Panc1 (cell line): Measurements from ENCODE around the gene PKM. TPM values are rescaled to one million over a fixed set of nuclear protein-coding genes. Genes with fewer than 3 reads are reported as not detected.
A peak's percentile ranks its signal among the peaks of the same experiment; 100 is the strongest.

Experiments used
- ATAC-seq: fragments of 200-7000 bp; cut with Tn5 transposase; 2 replicates; pipeline ENCODE4 v1.9.1; 2020; ENCODE audit warnings: mild to moderate bottlenecking, moderate library complexity
- BruUV-seq: library from RNA; stranded (reverse); fragments of 400-500 nt; replicated peaks from 2 replicates; lab custom pipeline; 2021; lab: Mats Ljungman, UMichigan
- CTCF ChIA-PET: fragments of 300-600 bp; sonication (Branson Sonifier 250); formaldehyde crosslinking; loops from one replicate; lab custom pipeline; 2022; ENCODE audit warnings: antibody characterized with exemption; lab: Charles Lee
- POLR2A ChIA-PET: fragments of 300-600 bp; sonication (Branson Sonifier 250); formaldehyde crosslinking; loops from one replicate; lab custom pipeline; 2022; ENCODE audit warnings: antibody characterized with exemption; lab: Charles Lee
- DNase-seq: peaks from one replicate; pipeline ENCODE4 v3.0.0-alpha.2; 2010; ENCODE audit warnings: low read depth, low spot score
- H3K27ac ChIP-seq: 2 replicates; pipeline ENCODE4 v1.5.1; 2011; ENCODE audit warnings: mild to moderate bottlenecking, low read length, inconsistent platforms
- H3K27me3 ChIP-seq: fragments of 200-500 bp; sonication (Bioruptor generic); 2 replicates; pipeline ENCODE4 v1.6.0; 2014; ENCODE audit warnings: low read length, inconsistent platforms; ENCODE audit not compliant: control insufficient read depth, insufficient read depth
- H3K36me3 ChIP-seq: fragments of 200-500 bp; sonication (Bioruptor generic); 2 replicates; pipeline ENCODE4 v1.5.1; 2014; ENCODE audit warnings: inconsistent platforms, mild to moderate bottlenecking, low read length, moderate library complexity; ENCODE audit not compliant: control insufficient read depth, insufficient read depth
- H3K4me1 ChIP-seq: 2 replicates; pipeline ENCODE4 v1.5.1; 2011; ENCODE audit warnings: inconsistent platforms, mild to moderate bottlenecking, low read length, moderate library complexity; ENCODE audit not compliant: control insufficient read depth, insufficient read depth
- H3K4me3 ChIP-seq, 2 experiments: 2 replicates each; pipeline ENCODE4 v1.5.1; 2011 to 2012; ENCODE audit warnings: low read depth in 2 of 2, low read length in 2 of 2, mild to moderate bottlenecking in 2 of 2, inconsistent platforms in 1 of 2, moderate library complexity in 1 of 2
- H3K9me3 ChIP-seq: fragments of 200-500 bp; sonication (Bioruptor generic); 2 replicates; pipeline ENCODE4 v1.5.1; 2014; ENCODE audit warnings: low read depth, mild to moderate bottlenecking, inconsistent platforms, low read length, moderate library complexity; ENCODE audit not compliant: control insufficient read depth, insufficient read depth
- POLR2AphosphoS5 ChIP-seq: IDR thresholded peaks from 2 replicates; pipeline ENCODE4 v1.6.1; 2012; ENCODE audit warnings: mild to moderate bottlenecking, low read depth, low read length, moderate library complexity
- SIN3A ChIP-seq: IDR thresholded peaks from 2 replicates; pipeline ENCODE4 v1.6.1; 2012; ENCODE audit warnings: low read depth, mild to moderate bottlenecking, low read length, moderate library complexity, borderline replicate concordance; ENCODE audit not compliant: insufficient read depth
- TCF7L2 ChIP-seq: IDR thresholded peaks from 2 replicates; pipeline ENCODE4 v1.6.1; 2011; ENCODE audit warnings: mild to moderate bottlenecking, low read depth, low read length, inconsistent platforms
- in situ Hi-C: cut with HindIII; loops from 2 replicates; pipeline ENCODE4 v1.10.0; 2016; ENCODE audit warnings: low sequenced_read_pairs, low pct_unique_long_range_greater_than_20kb
- intact Hi-C: fragments of 100-400 bp; cut with micrococcal nuclease; formaldehyde crosslinking; loops from one replicate; pipeline ENCODE4 v1.10.0; 2022; ENCODE audit not compliant: unreplicated experiment
- total RNA-seq: library from RNA; stranded (reverse); gene quantifications from one replicate; pipeline ENCODE4 v1.2.1, GENCODE V29; 2021; ENCODE audit not compliant: unreplicated experiment
- TF ChIP-seq, protein P1 (sequence below): fragments of 450-650 bp; IDR thresholded peaks from 2 replicates; pipeline ENCODE4 v1.5.1; 2017; ENCODE audit warnings: mild to moderate bottlenecking
- TF ChIP-seq, protein P2 (sequence below), 2 experiments: IDR thresholded peaks; 2 replicates each; pipeline ENCODE4 v1.6.1; 2011 to 2012; ENCODE audit warnings: low read depth in 2 of 2, control low read depth in 1 of 2, low read length in 1 of 2, mild to moderate bottlenecking in 1 of 2, moderate library complexity in 1 of 2; ENCODE audit not compliant: insufficient read depth in 1 of 2

PKM gene
- total RNA-seq, 1 experiment from 2014 or later = 1,590 TPM

DNA sequence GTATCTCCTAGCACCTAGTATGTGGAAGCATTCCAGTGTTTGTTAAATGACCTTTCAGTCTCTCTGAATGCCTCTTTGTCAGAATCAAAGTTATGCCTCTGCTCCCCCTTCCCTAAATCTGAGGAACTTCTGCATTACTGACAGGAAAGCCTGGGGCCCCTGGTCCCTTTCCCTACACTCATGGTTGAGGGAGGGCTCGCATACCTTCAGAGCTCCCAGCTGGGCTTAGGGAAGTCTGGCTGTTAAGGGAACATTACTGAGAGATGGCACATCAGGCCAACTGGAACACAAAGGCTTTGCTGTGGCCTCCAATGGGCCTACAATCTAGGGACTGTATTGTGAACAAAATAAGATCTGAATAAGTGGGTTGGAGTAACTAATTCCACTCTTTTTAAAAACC is 10.3 kb downstream of the PKM start:
- BruUV-seq = no TSS peak
- ATAC-seq (no peak), DNase-seq (no peak)
- H3K9me3 ChIP-seq = no peaks in the 10 kb centered on the region
- H3K4me1 ChIP-seq = peaks cover 40% of the 10 kb centered on the region
- CTCF ChIA-PET = no interaction called here
- in situ Hi-C loops (no loop called here), intact Hi-C loops (no loop called here)
- H3K27ac ChIP-seq = peak overlapping the region; percentile 19; the same call in 1 of the 2 replicates
- POLR2A ChIA-PET = no interaction called here
- H3K36me3 ChIP-seq = peaks cover 54% of the 10 kb centered on the region
- no peak overlapping the region for H3K4me3 ChIP-seq
- TF ChIP-seq, protein P1, sequence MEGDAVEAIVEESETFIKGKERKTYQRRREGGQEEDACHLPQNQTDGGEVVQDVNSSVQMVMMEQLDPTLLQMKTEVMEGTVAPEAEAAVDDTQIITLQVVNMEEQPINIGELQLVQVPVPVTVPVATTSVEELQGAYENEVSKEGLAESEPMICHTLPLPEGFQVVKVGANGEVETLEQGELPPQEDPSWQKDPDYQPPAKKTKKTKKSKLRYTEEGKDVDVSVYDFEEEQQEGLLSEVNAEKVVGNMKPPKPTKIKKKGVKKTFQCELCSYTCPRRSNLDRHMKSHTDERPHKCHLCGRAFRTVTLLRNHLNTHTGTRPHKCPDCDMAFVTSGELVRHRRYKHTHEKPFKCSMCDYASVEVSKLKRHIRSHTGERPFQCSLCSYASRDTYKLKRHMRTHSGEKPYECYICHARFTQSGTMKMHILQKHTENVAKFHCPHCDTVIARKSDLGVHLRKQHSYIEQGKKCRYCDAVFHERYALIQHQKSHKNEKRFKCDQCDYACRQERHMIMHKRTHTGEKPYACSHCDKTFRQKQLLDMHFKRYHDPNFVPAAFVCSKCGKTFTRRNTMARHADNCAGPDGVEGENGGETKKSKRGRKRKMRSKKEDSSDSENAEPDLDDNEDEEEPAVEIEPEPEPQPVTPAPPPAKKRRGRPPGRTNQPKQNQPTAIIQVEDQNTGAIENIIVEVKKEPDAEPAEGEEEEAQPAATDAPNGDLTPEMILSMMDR = no peak
- TF ChIP-seq TCF7L2 = no peak
- no peak for TF ChIP-seq SIN3A
- TF ChIP-seq, protein P2, sequence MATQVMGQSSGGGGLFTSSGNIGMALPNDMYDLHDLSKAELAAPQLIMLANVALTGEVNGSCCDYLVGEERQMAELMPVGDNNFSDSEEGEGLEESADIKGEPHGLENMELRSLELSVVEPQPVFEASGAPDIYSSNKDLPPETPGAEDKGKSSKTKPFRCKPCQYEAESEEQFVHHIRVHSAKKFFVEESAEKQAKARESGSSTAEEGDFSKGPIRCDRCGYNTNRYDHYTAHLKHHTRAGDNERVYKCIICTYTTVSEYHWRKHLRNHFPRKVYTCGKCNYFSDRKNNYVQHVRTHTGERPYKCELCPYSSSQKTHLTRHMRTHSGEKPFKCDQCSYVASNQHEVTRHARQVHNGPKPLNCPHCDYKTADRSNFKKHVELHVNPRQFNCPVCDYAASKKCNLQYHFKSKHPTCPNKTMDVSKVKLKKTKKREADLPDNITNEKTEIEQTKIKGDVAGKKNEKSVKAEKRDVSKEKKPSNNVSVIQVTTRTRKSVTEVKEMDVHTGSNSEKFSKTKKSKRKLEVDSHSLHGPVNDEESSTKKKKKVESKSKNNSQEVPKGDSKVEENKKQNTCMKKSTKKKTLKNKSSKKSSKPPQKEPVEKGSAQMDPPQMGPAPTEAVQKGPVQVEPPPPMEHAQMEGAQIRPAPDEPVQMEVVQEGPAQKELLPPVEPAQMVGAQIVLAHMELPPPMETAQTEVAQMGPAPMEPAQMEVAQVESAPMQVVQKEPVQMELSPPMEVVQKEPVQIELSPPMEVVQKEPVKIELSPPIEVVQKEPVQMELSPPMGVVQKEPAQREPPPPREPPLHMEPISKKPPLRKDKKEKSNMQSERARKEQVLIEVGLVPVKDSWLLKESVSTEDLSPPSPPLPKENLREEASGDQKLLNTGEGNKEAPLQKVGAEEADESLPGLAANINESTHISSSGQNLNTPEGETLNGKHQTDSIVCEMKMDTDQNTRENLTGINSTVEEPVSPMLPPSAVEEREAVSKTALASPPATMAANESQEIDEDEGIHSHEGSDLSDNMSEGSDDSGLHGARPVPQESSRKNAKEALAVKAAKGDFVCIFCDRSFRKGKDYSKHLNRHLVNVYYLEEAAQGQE (IDR thresholded peaks at IDR 0.05; ENCODE audit: insufficient read depth in 1 of 2, low read depth in 2 of 2, low read length in 1 of 2) = no peak
- no peak for TF ChIP-seq POLR2AphosphoS5
- H3K27me3 ChIP-seq = no peaks in the 10 kb centered on the region

DNA sequence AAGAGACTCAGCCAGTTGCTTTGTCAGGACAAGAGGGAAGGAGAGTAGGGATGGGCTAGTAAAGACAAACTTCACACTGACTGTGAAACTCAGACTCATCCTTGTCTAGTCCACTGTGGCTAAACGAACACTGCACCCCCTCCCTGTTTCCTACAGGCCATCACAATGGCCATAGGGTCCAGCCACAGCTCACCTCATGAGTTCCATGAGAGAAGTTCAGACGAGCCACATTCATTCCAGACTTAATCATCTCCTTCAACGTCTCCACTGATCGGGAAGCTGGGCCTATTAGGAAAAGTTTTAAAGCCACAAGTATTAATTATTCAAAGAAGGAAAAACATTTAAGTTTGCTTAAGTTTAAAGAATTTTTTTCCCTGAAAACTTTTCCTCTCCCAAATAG is 13.8 kb downstream of the PKM start:
- H3K36me3 ChIP-seq = peaks cover 62% of the 10 kb centered on the region
- in situ Hi-C loops (no loop called here), intact Hi-C loops (no loop called here)
- ChIA-PET CTCF (no interaction called here), POLR2A (no interaction called here)
- H3K9me3 ChIP-seq = no peaks in the 10 kb centered on the region
- DNase-seq (no peak), ATAC-seq (no peak)
- no peak overlapping the region for H3K27ac ChIP-seq
- peaks cover 12% of the 10 kb centered on the region for H3K4me1 ChIP-seq
- H3K27me3 ChIP-seq = no peaks in the 10 kb centered on the region
- no TSS peak for BruUV-seq
- no peak for TF ChIP-seq SIN3A
- TF ChIP-seq, protein P1 = no peak
- no peak for TF ChIP-seq TCF7L2
- TF ChIP-seq, protein P2 (IDR thresholded peaks at IDR 0.05; ENCODE audit: insufficient read depth in 1 of 2, low read depth in 2 of 2, low read length in 1 of 2) = no peak
- no peak overlapping the region for H3K4me3 ChIP-seq
